ENCODE results near the gene UGP2. TPM values are rescaled to one million over a fixed set of nuclear protein-coding genes. Genes with fewer than 3 reads are reported as not detected.
A peak's percentile ranks its signal among the peaks of the same experiment; 100 is the strongest.

The UGP2 gene
- total and polyA plus RNA-seq, 2 of the 4 experiments (the other 2 are of a cell fraction), result 45.0 to 58.8 TPM

DNA sequence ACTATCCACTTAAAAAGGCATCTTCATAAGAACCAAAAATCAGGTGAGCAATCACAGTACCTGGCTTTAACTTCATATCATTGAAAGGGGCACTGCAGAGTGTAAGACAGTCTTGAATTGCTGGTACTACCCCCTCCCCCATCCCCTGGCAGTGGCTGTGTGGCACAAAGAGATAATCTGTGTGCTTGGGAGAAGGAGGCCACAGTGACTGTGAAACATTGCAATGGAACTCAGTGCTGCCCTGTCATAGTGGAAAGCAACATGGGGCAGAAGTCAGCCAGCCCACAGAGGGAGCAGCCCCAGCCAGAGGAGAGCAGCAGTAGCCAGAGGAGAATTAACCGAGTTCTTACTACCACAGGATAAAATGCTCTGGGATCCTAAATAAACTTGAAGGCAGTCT, 45.3 kb upstream of the UGP2 start:
- no TSS peak for BruUV-seq (replicated peaks)
- CTCF ChIA-PET, result no interaction called here
- Histone ChIP-seq H4K8ac (ENCODE audit: low read depth in 2 of 2, low read length in 2 of 2) (no peak overlapping the region), H2AK9ac (replicated peaks; ENCODE audit: low read depth, low read length, poor library complexity) (no peak overlapping the region), H3K56ac (ENCODE audit: extremely low read depth, insufficient read depth, low read length) (no peak overlapping the region), H2AK5ac (ENCODE audit: low read depth, low read length) (no peak overlapping the region), H3K79me1 (ENCODE audit: low read depth in 1 of 2, low read length in 2 of 2) (no peaks in the 10 kb centered on the region), H2BK5ac (ENCODE audit: low read depth, low read length, poor library complexity, severe bottlenecking) (no peak overlapping the region), H3K18ac (ENCODE audit: low read depth, low read length) (no peak overlapping the region), H3K4me3 (ENCODE audit: insufficient read depth, low read depth, low read length) (no peak overlapping the region), H3K9me1 (ENCODE audit: insufficient read depth, low read length) (peaks cover 3% of the 10 kb centered on the region; the same call in 1 of the 2 replicates), H4K20me1 (ENCODE audit: insufficient read depth, low read length) (no peaks in the 10 kb centered on the region), H3K36me3 (ENCODE audit: control insufficient read depth, insufficient read depth, low read length) (no peaks in the 10 kb centered on the region), H3K23ac (ENCODE audit: low read depth, low read length) (no peak overlapping the region), H4K5ac (ENCODE audit: low read depth, low read length) (no peak overlapping the region), H4K91ac (ENCODE audit: insufficient read depth, low read depth, low read length) (no peak overlapping the region), H2BK15ac (ENCODE audit: low read depth, low read length) (no peak overlapping the region), H3K27me3 (ENCODE audit: control insufficient read depth, insufficient read depth, low read length) (no peaks in the 10 kb centered on the region), H3K4me1 (ENCODE audit: control insufficient read depth, insufficient read depth, low read length) (peaks cover 2% of the 10 kb centered on the region; the same call in 1 of the 2 replicates), H2BK120ac (ENCODE audit: low read depth, low read length) (no peak overlapping the region), H2AFZ (replicated peaks; ENCODE audit: low read length, poor library complexity) (peak overlapping the region; percentile 5), H3K4me2 (ENCODE audit: low read depth, low read length) (no peak overlapping the region), H3K27ac (ENCODE audit: insufficient read depth, low read length) (no peak overlapping the region), H2BK20ac (ENCODE audit: low read depth, low read length) (no peak overlapping the region), H3K14ac (replicated peaks; ENCODE audit: low read depth, low read length) (no peak overlapping the region), H3K9ac (ENCODE audit: low read depth, low read length) (no peak overlapping the region), H3K4ac (ENCODE audit: low read depth, low read length) (no peak overlapping the region), H3K9me3 (ENCODE audit: control insufficient read depth, insufficient read depth, low read length) (no peaks in the 10 kb centered on the region)
- peak; percentile 21; the same call in 1 of the 2 replicates for ATAC-seq (ENCODE audit: low read depth)
- no peak for DNase-seq
- in situ Hi-C loops (cut with MboI; ENCODE audit: low sequenced_read_pairs), result no loop called here
- POLR2A ChIA-PET (ENCODE audit: unreplicated experiment), result no interaction called here
- intact Hi-C loops (cut with micrococcal nuclease), result no loop called here
- no CpG with 5 or more reads among the region's 1 CpG for WGBS, 2 experiments (ENCODE audit: extremely low coverage in 2 of 2, insufficient read length in 1 of 2)
- dilution Hi-C loops (cut with HindIII; ENCODE audit: low sequenced_read_pairs, unreplicated experiment), result no loop called here
- TF ChIP-seq CEBPB (IDR thresholded peaks at IDR 0.05; ENCODE audit: low read depth, low read length) (no peak), SMC3 (IDR thresholded peaks at IDR 0.05; ENCODE audit: low read depth, low read length) (no peak)
- TF ChIP-seq, protein P1, sequence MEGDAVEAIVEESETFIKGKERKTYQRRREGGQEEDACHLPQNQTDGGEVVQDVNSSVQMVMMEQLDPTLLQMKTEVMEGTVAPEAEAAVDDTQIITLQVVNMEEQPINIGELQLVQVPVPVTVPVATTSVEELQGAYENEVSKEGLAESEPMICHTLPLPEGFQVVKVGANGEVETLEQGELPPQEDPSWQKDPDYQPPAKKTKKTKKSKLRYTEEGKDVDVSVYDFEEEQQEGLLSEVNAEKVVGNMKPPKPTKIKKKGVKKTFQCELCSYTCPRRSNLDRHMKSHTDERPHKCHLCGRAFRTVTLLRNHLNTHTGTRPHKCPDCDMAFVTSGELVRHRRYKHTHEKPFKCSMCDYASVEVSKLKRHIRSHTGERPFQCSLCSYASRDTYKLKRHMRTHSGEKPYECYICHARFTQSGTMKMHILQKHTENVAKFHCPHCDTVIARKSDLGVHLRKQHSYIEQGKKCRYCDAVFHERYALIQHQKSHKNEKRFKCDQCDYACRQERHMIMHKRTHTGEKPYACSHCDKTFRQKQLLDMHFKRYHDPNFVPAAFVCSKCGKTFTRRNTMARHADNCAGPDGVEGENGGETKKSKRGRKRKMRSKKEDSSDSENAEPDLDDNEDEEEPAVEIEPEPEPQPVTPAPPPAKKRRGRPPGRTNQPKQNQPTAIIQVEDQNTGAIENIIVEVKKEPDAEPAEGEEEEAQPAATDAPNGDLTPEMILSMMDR (conservative IDR thresholded peaks at IDR 0.05; ENCODE audit: low read depth, low read length), result no peak
